GM23338 (cell line): Measurements from ENCODE around the gene OXCT1. TPM values are rescaled to one million over a fixed set of nuclear protein-coding genes. Genes with fewer than 3 reads are reported as not detected.

Experiments used
- ATAC-seq: fragments of 200-7000 bp; cut with Tn5 transposase; 3 replicates; pipeline ENCODE4 v1.9.1; 2020
- DNase-seq: peaks from one replicate; pipeline ENCODE4 v3.0.0-alpha.2; 2015; ENCODE audit warnings: low spot score
- H2AFZ ChIP-seq: fragments of 200-600 bp; sonication (generic); 2 replicates; pipeline ENCODE4 v1.8.0; 2016; ENCODE audit warnings: antibody characterized with exemption, mild to moderate bottlenecking, moderate library complexity
- H3F3A ChIP-seq: fragments of 200-600 bp; sonication (generic); replicated peaks from 2 replicates; pipeline ENCODE4 v1.8.0; 2017; ENCODE audit warnings: antibody characterized with exemption, mixed run types, low read depth
- H3K27ac ChIP-seq: fragments of 200-600 bp; sonication (generic); 2 replicates; pipeline ENCODE4 v1.6.1; 2016; ENCODE audit warnings: low read depth
- H3K27me3 ChIP-seq: fragments of 200-600 bp; sonication (generic); 2 replicates; pipeline ENCODE4 v1.8.0; 2016; ENCODE audit warnings: mild to moderate bottlenecking, mixed run types, moderate library complexity; ENCODE audit not compliant: insufficient read depth
- H3K36me3 ChIP-seq: fragments of 200-600 bp; sonication (generic); 2 replicates; pipeline ENCODE4 v1.8.0; 2016; ENCODE audit warnings: mild to moderate bottlenecking; ENCODE audit not compliant: insufficient read depth
- H3K4me1 ChIP-seq: fragments of 200-600 bp; sonication (generic); 2 replicates; pipeline ENCODE4 v1.8.0; 2016; ENCODE audit warnings: mild to moderate bottlenecking, moderate library complexity; ENCODE audit not compliant: insufficient read depth
- H3K4me2 ChIP-seq: fragments of 200-600 bp; sonication (generic); 2 replicates; pipeline ENCODE4 v1.7.1; 2017; ENCODE audit warnings: mixed run types
- H3K4me3 ChIP-seq: fragments of 200-600 bp; sonication (generic); 2 replicates; pipeline ENCODE4 v1.6.1; 2016; ENCODE audit warnings: mixed run types
- H3K79me2 ChIP-seq: fragments of 200-600 bp; sonication (generic); replicated peaks from 2 replicates; pipeline ENCODE4 v1.8.0; 2017; ENCODE audit warnings: mild to moderate bottlenecking; ENCODE audit not compliant: insufficient read depth
- H3K9me2 ChIP-seq: fragments of 200-600 bp; sonication (generic); 2 replicates; pipeline ENCODE4 v1.8.0; 2017; ENCODE audit not compliant: insufficient read depth
- H4K20me1 ChIP-seq: fragments of 200-600 bp; sonication (generic); replicated peaks from 2 replicates; pipeline ENCODE4 v1.8.0; 2017; ENCODE audit warnings: mild to moderate bottlenecking; ENCODE audit not compliant: insufficient read depth
- H3K27ac Mint-ChIP-seq: 2 replicates; pipeline ENCODE4 v1.8.0; 2020; ENCODE audit warnings: inconsistent platforms, mild to moderate bottlenecking, moderate library complexity, mixed read lengths
- H3K27me3 Mint-ChIP-seq: 3 replicates; pipeline ENCODE4 v1.8.0; 2022; ENCODE audit warnings: low read depth, mild to moderate bottlenecking, moderate library complexity, mixed read lengths, inconsistent platforms; ENCODE audit not compliant: insufficient read depth, poor library complexity
- H3K36me3 Mint-ChIP-seq: 3 replicates; pipeline ENCODE4 v1.8.0; 2021; ENCODE audit warnings: low read depth, mild to moderate bottlenecking, inconsistent platforms, moderate library complexity, mixed read lengths
- H3K4me1 Mint-ChIP-seq: 3 replicates; pipeline ENCODE4 v1.8.0; 2020; ENCODE audit warnings: mild to moderate bottlenecking, inconsistent platforms, mixed read lengths
- H3K4me3 Mint-ChIP-seq: 3 replicates; pipeline ENCODE4 v1.8.0; 2021; ENCODE audit warnings: moderate library complexity, mild to moderate bottlenecking, inconsistent platforms, mixed read lengths
- H3K9me3 Mint-ChIP-seq: 3 replicates; pipeline ENCODE4 v1.8.0; 2020; ENCODE audit warnings: moderate library complexity, mild to moderate bottlenecking, inconsistent platforms, mixed read lengths
- CREB1 ChIP-seq: fragments of 250-450 bp; sonication (Bioruptor Pico); IDR thresholded peaks from 2 replicates; pipeline ENCODE4 v1.5.0; 2020; ENCODE audit warnings: low read depth, mild to moderate bottlenecking, moderate library complexity
- EZH2 ChIP-seq: fragments of 200-600 bp; sonication (generic); IDR thresholded peaks from one replicate; pipeline ENCODE4 v1.8.0; 2017; ENCODE audit warnings: antibody characterized with exemption, mild to moderate bottlenecking, low read depth; ENCODE audit not compliant: unreplicated experiment
- EZH2phosphoT487 ChIP-seq: fragments of 200-600 bp; sonication (generic); IDR thresholded peaks from one replicate; pipeline ENCODE4 v1.8.1; 2018; ENCODE audit warnings: antibody characterized with exemption; ENCODE audit not compliant: unreplicated experiment
- JUNB ChIP-seq: IDR thresholded peaks from one replicate; pipeline ENCODE4 v1.6.1; 2016; ENCODE audit warnings: antibody characterized with exemption; ENCODE audit not compliant: unreplicated experiment
- NANOG ChIP-seq: IDR thresholded peaks from 2 replicates; pipeline ENCODE4 v1.6.1; 2016; ENCODE audit warnings: antibody characterized with exemption, borderline replicate concordance
- ZNF114 ChIP-seq: fragments of 250-450 bp; sonication (Bioruptor Pico); IDR thresholded peaks from 2 replicates; pipeline ENCODE4 v1.5.0; 2020; ENCODE audit warnings: mild to moderate bottlenecking, moderate library complexity
- ZNF331 ChIP-seq: fragments of 250-450 bp; sonication (Bioruptor Pico); IDR thresholded peaks from 2 replicates; pipeline ENCODE4 v1.5.0; 2020; ENCODE audit warnings: low read depth, mild to moderate bottlenecking, moderate library complexity
- ZNF462 ChIP-seq: fragments of 250-450 bp; sonication (Bioruptor Pico); IDR thresholded peaks from 2 replicates; pipeline ENCODE4 v1.5.0; 2020; ENCODE audit warnings: mild to moderate bottlenecking, moderate library complexity
- polyA plus RNA-seq: library from polyadenylated mRNA; unstranded; fragments of >200 nt; fragmentation: Nextera tagmentation; extraction: Ambion mirVana; gene quantifications from 2 replicates; pipeline ENCODE4 v1.2.1, GENCODE V29; 2016
- total RNA-seq: library from RNA; depleted of rRNA; stranded (reverse); fragments of >200 nt; shearing (Covaris generic); gene quantifications from 2 replicates; pipeline ENCODE4 v1.2.3, GENCODE V29; 2014
- TF ChIP-seq, protein P1 (sequence below): IDR thresholded peaks from one replicate; pipeline ENCODE4 v1.6.1; 2018; ENCODE audit warnings: antibody characterized with exemption; ENCODE audit not compliant: unreplicated experiment
- TF ChIP-seq, protein P2 (sequence below): IDR thresholded peaks from 2 replicates; pipeline ENCODE4 v1.6.1; 2016; ENCODE audit warnings: antibody characterized with exemption

OXCT1 gene
- total and polyA plus RNA-seq, 2 experiments from 2014 or later = 11.6 to 37.0 TPM

DNA sequence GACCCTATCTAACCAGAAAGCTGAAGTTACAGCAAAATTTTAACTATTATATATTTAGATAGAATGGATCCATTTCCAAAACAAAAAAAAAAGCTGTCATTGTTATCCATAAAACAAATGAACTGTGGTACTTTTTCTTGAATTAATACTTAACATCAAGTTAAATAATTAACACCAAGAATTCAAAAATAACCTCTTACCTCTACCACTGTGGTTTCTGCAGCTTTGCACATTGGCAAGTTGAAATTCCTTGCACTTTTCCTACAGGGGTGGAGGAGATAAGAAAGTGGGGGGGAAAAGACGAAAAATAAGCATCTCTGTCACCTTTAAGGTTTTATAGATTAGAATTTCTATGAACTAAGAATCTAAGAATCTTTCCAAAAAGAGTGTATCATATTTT, 30.0 kb downstream of the OXCT1 start (continued):
- no peak for TF ChIP-seq ZNF462

GRCh38 chr5:41837793-41838192, 32.4 kb downstream of the OXCT1 start:
- ATAC-seq = no peak
- H3K27ac Mint-ChIP-seq = no peak overlapping the region
- H3K4me3 ChIP-seq = no peak overlapping the region
- no peaks in the 10 kb centered on the region for H4K20me1 ChIP-seq
- H3K27me3 Mint-ChIP-seq = no peaks in the 10 kb centered on the region
- H3F3A ChIP-seq = no peaks in the 10 kb centered on the region
- H3K4me3 Mint-ChIP-seq = no peak overlapping the region
- no peak for DNase-seq
- H3K79me2 ChIP-seq = no peaks in the 10 kb centered on the region
- H3K36me3 ChIP-seq = no peaks in the 10 kb centered on the region; the same call in 1 of the 2 replicates
- H3K4me1 Mint-ChIP-seq = no peaks in the 10 kb centered on the region
- H3K4me1 ChIP-seq = no peaks in the 10 kb centered on the region
- H3K4me2 ChIP-seq = no peak overlapping the region
- H3K9me2 ChIP-seq = no peaks in the 10 kb centered on the region
- H2AFZ ChIP-seq = no peak overlapping the region
- no peak overlapping the region for H3K27ac ChIP-seq
- H3K27me3 ChIP-seq = no peaks in the 10 kb centered on the region
- peaks cover 3% of the 10 kb centered on the region; the same call in 1 of the 3 replicates for H3K36me3 Mint-ChIP-seq
- no peaks in the 10 kb centered on the region for H3K9me3 Mint-ChIP-seq
- no peak for TF ChIP-seq CREB1
- TF ChIP-seq JUNB = no peak
- no peak for TF ChIP-seq NANOG
- no peak for TF ChIP-seq EZH2phosphoT487
- no peak for TF ChIP-seq ZNF331 (CRISPR knock-in tag)
- TF ChIP-seq EZH2 = no peak
- no peak for TF ChIP-seq ZNF114 (CRISPR knock-in tag)
- TF ChIP-seq, protein P1, sequence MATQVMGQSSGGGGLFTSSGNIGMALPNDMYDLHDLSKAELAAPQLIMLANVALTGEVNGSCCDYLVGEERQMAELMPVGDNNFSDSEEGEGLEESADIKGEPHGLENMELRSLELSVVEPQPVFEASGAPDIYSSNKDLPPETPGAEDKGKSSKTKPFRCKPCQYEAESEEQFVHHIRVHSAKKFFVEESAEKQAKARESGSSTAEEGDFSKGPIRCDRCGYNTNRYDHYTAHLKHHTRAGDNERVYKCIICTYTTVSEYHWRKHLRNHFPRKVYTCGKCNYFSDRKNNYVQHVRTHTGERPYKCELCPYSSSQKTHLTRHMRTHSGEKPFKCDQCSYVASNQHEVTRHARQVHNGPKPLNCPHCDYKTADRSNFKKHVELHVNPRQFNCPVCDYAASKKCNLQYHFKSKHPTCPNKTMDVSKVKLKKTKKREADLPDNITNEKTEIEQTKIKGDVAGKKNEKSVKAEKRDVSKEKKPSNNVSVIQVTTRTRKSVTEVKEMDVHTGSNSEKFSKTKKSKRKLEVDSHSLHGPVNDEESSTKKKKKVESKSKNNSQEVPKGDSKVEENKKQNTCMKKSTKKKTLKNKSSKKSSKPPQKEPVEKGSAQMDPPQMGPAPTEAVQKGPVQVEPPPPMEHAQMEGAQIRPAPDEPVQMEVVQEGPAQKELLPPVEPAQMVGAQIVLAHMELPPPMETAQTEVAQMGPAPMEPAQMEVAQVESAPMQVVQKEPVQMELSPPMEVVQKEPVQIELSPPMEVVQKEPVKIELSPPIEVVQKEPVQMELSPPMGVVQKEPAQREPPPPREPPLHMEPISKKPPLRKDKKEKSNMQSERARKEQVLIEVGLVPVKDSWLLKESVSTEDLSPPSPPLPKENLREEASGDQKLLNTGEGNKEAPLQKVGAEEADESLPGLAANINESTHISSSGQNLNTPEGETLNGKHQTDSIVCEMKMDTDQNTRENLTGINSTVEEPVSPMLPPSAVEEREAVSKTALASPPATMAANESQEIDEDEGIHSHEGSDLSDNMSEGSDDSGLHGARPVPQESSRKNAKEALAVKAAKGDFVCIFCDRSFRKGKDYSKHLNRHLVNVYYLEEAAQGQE = no peak
- TF ChIP-seq, protein P2, sequence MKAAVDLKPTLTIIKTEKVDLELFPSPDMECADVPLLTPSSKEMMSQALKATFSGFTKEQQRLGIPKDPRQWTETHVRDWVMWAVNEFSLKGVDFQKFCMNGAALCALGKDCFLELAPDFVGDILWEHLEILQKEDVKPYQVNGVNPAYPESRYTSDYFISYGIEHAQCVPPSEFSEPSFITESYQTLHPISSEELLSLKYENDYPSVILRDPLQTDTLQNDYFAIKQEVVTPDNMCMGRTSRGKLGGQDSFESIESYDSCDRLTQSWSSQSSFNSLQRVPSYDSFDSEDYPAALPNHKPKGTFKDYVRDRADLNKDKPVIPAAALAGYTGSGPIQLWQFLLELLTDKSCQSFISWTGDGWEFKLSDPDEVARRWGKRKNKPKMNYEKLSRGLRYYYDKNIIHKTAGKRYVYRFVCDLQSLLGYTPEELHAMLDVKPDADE = no peak
